ENCODE measurements around the gene ZNF202.

DNA sequence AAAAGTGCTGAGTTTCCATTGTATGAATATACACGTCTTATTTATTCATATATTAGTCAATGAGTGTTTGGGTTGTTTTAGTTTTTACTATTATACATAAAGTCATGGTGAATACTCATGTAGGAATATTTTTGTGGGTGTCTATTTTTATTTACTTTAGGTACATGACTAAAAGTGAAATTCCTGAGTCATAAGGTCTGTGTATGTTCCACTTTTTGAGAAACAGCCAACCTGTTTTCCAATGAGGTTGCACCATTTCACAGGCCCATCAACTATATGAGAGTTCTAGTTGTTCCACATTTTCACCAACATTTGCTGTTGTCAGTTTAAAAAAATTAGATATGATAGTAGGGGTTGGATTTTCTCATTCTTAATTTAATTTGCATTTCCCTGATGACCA, 19.4 kb upstream of the ZNF202 start:
- TF ChIP-seq POLR2A (IDR thresholded peaks at IDR 0.05) = no peak
- TF ChIP-seq, protein P1, sequence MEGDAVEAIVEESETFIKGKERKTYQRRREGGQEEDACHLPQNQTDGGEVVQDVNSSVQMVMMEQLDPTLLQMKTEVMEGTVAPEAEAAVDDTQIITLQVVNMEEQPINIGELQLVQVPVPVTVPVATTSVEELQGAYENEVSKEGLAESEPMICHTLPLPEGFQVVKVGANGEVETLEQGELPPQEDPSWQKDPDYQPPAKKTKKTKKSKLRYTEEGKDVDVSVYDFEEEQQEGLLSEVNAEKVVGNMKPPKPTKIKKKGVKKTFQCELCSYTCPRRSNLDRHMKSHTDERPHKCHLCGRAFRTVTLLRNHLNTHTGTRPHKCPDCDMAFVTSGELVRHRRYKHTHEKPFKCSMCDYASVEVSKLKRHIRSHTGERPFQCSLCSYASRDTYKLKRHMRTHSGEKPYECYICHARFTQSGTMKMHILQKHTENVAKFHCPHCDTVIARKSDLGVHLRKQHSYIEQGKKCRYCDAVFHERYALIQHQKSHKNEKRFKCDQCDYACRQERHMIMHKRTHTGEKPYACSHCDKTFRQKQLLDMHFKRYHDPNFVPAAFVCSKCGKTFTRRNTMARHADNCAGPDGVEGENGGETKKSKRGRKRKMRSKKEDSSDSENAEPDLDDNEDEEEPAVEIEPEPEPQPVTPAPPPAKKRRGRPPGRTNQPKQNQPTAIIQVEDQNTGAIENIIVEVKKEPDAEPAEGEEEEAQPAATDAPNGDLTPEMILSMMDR (IDR thresholded peaks at IDR 0.05) = no peak

Measured in testis (tissue), 2 donors.